ENCODE data around the gene PRKCE.

GRCh38 chr2:46018773-46019591 is 367.5 kb downstream of the PRKCE start:
- TF ChIP-seq CTCF (conservative IDR thresholded peaks at IDR 0.05; ENCODE audit: low read depth in 2 of 2) (no peak), EZH2phosphoT487 (IDR thresholded peaks at IDR 0.05; ENCODE audit: unreplicated experiment) (no peak), EZH2 (IDR thresholded peaks at IDR 0.05; ENCODE audit: low read depth, unreplicated experiment) (no peak), ZNF462 (CRISPR knock-in tag; IDR thresholded peaks at IDR 0.05) (no peak), CREB1 (CRISPR knock-in tag; IDR thresholded peaks at IDR 0.05; ENCODE audit: low read depth) (no peak), POLR2AphosphoS5 (IDR thresholded peaks at IDR 0.05; ENCODE audit: low read depth) (no peak), ZNF114 (CRISPR knock-in tag; IDR thresholded peaks at IDR 0.05) (no peak)
